Endometrial microvascular endothelial cells (primary cell): Measurements from ENCODE around the gene VAV3. TPM values are rescaled to one million over a fixed set of nuclear protein-coding genes. Genes with fewer than 3 reads are reported as not detected.

ENCODE experiments used
- total RNA-seq: library from RNA; depleted of rRNA; stranded (reverse); fragments of >200 nt; gene quantifications from one replicate; pipeline ENCODE4 v1.2.3, GENCODE V29; 2015; ENCODE audit errors: inconsistent ontology term

VAV3 gene
- total RNA-seq, 1 donor from 2014 or later, result 1.1 TPM

Other genes with a start within 250 kb of the VAV3 start
- 45.7 TPM for gene SLC25A24, start 235.2 kb upstream of the VAV3 start, total RNA-seq